HUES48 (cell line): ENCODE data around the gene CD86.
"Not testable (repeated sequence)": the region's sequence is repeated elsewhere in the genome, so short reads cannot be mapped to it uniquely, and the experiment has no call there.

Experiments
- H3K27ac ChIP-seq: one replicate; pipeline ENCODE4 v1.7.0; 2013; ENCODE audit warnings: low read depth, low read length, inconsistent platforms
- H3K27me3 ChIP-seq: 2 replicates; pipeline ENCODE4 v1.6.1; 2013; ENCODE audit warnings: mild to moderate bottlenecking, low read length; ENCODE audit not compliant: control insufficient read depth, insufficient read depth
- H3K36me3 ChIP-seq: 2 replicates; pipeline ENCODE4 v1.6.1; 2013; ENCODE audit warnings: low read length; ENCODE audit not compliant: control insufficient read depth, insufficient read depth
- H3K4me1 ChIP-seq: 2 replicates; pipeline ENCODE4 v1.6.1; 2013; ENCODE audit warnings: mild to moderate bottlenecking, low read length; ENCODE audit not compliant: control insufficient read depth, insufficient read depth
- H3K4me3 ChIP-seq: 2 replicates; pipeline ENCODE4 v1.5.1; 2013; ENCODE audit warnings: mild to moderate bottlenecking, low read depth, low read length
- H3K9ac ChIP-seq: 2 replicates; pipeline ENCODE4 v1.6.1; 2013; ENCODE audit warnings: mild to moderate bottlenecking, low read depth, low read length, moderate library complexity
- H3K9me3 ChIP-seq: 2 replicates; pipeline ENCODE4 v1.6.1; 2013; ENCODE audit warnings: low read length; ENCODE audit not compliant: control insufficient read depth, insufficient read depth

The CD86 gene

DNA sequence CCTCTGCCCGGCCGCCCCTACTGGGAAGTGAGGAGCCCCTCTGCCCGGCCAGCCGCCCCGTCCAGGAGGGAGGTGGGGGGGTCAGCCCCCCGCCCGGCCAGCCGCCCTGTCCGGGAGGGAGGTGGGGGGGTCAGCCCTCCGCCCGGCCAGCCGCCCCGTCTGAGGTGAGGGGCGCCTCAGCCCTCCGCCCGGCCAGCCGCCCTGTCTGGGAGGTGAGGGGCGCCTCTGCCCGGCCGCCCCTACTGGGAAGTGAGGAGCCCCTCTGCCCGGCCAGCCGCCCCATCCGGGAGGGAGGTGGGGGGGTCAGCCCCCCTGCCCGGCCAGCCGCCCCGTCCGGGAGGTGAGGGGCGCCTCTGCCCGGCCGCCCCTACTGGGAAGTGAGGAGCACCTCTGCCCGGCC is 109.8 kb downstream of the CD86 start:
- not testable (repeated sequence) for H3K27me3 ChIP-seq, H3K27ac ChIP-seq, H3K36me3 ChIP-seq

DNA sequence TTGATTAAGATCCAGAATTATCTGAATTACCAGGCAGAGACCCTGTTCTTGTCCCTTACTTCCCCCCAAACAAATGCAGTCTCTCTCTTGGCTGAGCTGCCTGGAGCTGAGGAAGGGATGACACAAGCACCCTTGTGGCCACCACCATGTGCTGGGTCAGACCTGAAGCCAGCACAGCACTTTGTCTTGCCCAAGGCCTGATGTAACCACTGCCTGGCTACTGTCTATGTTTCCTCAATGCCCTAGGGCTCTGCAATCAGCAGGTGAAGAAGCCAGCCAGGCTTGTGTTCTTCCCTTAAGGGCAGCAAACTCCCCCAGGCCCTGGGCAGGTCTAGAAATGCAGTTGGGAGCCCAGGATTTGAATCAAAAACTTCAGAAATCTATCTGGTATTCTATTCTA is 112.5 kb downstream of the CD86 start:
- Histone ChIP-seq H3K27ac (no peak overlapping the region), H3K36me3 (no peaks in the 10 kb centered on the region), H3K9ac (no peak overlapping the region), H3K4me3 (no peak overlapping the region), H3K4me1 (no peaks in the 10 kb centered on the region), H3K27me3 (no peaks in the 10 kb centered on the region), H3K9me3 (peaks cover 4% of the 10 kb centered on the region; the same call in 1 of the 2 replicates)

More for the DNA sequence above, 109.8 kb downstream of the CD86 start:
- H3K9ac ChIP-seq, H3K4me1 ChIP-seq, H3K9me3 ChIP-seq, H3K4me3 ChIP-seq: not testable (repeated sequence)

DNA sequence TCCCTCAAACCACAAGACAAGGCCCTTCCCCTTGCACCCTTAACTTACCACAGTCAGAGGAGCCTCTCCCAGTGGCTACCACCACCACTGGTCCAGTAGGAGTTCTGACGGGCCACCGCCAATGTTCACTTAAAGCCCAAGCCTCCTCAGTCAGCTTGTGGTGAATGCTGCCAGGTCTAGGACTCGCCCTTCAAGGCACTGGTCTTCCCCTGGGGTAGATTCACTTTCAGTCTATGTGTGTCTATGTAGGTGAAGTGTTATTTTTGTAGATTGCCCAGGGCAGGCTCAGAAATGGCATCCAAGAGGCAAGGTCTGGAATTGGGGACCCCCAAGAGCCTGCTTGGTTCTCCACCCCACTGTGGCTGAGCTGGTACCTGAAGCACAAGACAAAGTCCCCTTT is 112.9 kb downstream of the CD86 start:
- no peaks in the 10 kb centered on the region for H3K4me1 ChIP-seq

DNA sequence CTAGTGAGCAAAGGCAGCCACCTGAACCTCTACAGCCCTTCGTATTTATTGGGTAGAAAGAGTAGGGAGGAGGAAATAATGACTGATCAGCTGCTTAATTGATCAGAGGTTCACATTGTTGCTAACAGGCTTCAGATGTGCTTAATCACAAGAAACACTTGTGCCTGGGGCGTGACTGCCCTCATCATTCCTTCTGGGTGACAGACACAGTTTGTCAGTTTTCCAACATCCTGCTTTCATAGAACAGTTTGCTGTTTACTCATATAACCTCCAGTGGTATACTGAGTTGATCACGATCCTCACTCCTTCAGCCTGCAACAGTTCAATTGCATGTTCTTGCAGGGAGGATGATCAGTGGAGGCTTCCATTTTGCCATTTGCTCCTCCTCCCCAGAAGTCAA is 114.7 kb downstream of the CD86 start:
- Histone ChIP-seq H3K9me3 (peaks cover 6% of the 10 kb centered on the region; the same call in 1 of the 2 replicates), H3K9ac (no peak overlapping the region), H3K27ac (no peak overlapping the region), H3K36me3 (no peaks in the 10 kb centered on the region), H3K4me3 (no peak overlapping the region), H3K4me1 (no peaks in the 10 kb centered on the region), H3K27me3 (no peaks in the 10 kb centered on the region)

More for the DNA sequence above, 112.9 kb downstream of the CD86 start:
- no peak overlapping the region for H3K9ac ChIP-seq
- no peak overlapping the region for H3K4me3 ChIP-seq
- H3K27ac ChIP-seq, result no peak overlapping the region
- no peaks in the 10 kb centered on the region for H3K27me3 ChIP-seq
- H3K36me3 ChIP-seq, result no peaks in the 10 kb centered on the region
- peaks cover 6% of the 10 kb centered on the region; the same call in 1 of the 2 replicates for H3K9me3 ChIP-seq
